H1 (cell line): ENCODE data around the gene APBB1. TPM values are rescaled to one million over a fixed set of nuclear protein-coding genes. Genes with fewer than 3 reads are reported as not detected.

Experiments
- CTCF ChIA-PET: fragments of 300-600 bp; sonication (Branson Sonifier 250); formaldehyde crosslinking; loops from one replicate; lab custom pipeline; 2021; ENCODE audit not compliant: partially characterized antibody; lab: Charles Lee
- POLR2A ChIA-PET: fragments of 300-600 bp; sonication (Branson Sonifier 250); formaldehyde crosslinking; loops from one replicate; lab custom pipeline; 2021; ENCODE audit warnings: inconsistent platforms; ENCODE audit not compliant: partially characterized antibody; lab: Charles Lee
- DNase-seq, 2 experiments: peaks; one replicate each; pipeline versions ENCODE4 v3.0.0 to v3.0.0-alpha.2; 2010 to 2022; ENCODE audit warnings: low spot score in 2 of 2, low read depth in 1 of 2, mixed read lengths in 1 of 2
- FAIRE-seq: peaks from 2 replicates; lab custom pipeline; 2011; peaks lifted over from hg19 to GRCh38; lab: Jason Lieb, UNC
- H2AFZ ChIP-seq: 2 replicates; pipeline ENCODE4 v1.8.1; 2012; ENCODE audit warnings: low read length, inconsistent platforms
- H2AK5ac ChIP-seq: 2 replicates; pipeline ENCODE4 v1.6.1; 2013; ENCODE audit warnings: low read depth, low read length
- H2BK120ac ChIP-seq: replicated peaks from 2 replicates; pipeline ENCODE3; 2013; ENCODE audit warnings: low read depth, low read length, inconsistent platforms
- H2BK12ac ChIP-seq: 2 replicates; pipeline ENCODE4 v1.6.1; 2013; ENCODE audit warnings: low read depth, low read length
- H2BK15ac ChIP-seq: 2 replicates; pipeline ENCODE4 v1.6.1; 2013; ENCODE audit warnings: low read length
- H2BK20ac ChIP-seq: 2 replicates; pipeline ENCODE4 v1.6.1; 2013; ENCODE audit warnings: low read length
- H2BK5ac ChIP-seq: 2 replicates; pipeline ENCODE4 v1.6.1; 2013; ENCODE audit warnings: low read depth, low read length
- H3K14ac ChIP-seq: 2 replicates; pipeline ENCODE4 v1.6.1; 2013; ENCODE audit warnings: inconsistent platforms; ENCODE audit not compliant: insufficient read length
- H3K18ac ChIP-seq: 2 replicates; pipeline ENCODE4 v1.6.1; 2013; ENCODE audit warnings: low read length; ENCODE audit errors: extremely low read depth
- H3K23ac ChIP-seq: 2 replicates; pipeline ENCODE4 v1.6.1; 2013; ENCODE audit warnings: inconsistent platforms; ENCODE audit not compliant: insufficient read length
- H3K23me2 ChIP-seq: 2 replicates; pipeline ENCODE4 v1.6.1; 2013; ENCODE audit warnings: low read depth, low read length
- H3K27ac ChIP-seq: 2 replicates; pipeline ENCODE4 v1.6.1; 2011; ENCODE audit warnings: low read depth, low read length, inconsistent platforms
- H3K27me3 ChIP-seq, 4 experiments: replicated peaks in 1 of 4; 1 replicate in 1 of 4; 2 replicates in 3 of 4; pipeline versions ENCODE4 v1.6.1 to v1.8.1; 2011 to 2013; ENCODE audit warnings: low read length in 3 of 4, mild to moderate bottlenecking in 3 of 4, inconsistent platforms in 2 of 4, mixed read lengths in 2 of 4, moderate library complexity in 1 of 4; ENCODE audit not compliant: control insufficient read depth in 3 of 4, insufficient read depth in 3 of 4; ENCODE audit errors: extremely low read depth in 1 of 4
- H3K36me3 ChIP-seq, 4 experiments: 2 replicates each; pipeline versions ENCODE4 v1.6.1 to v1.8.1; 2011 to 2013; ENCODE audit warnings: mild to moderate bottlenecking in 4 of 4, low read length in 3 of 4, moderate library complexity in 2 of 4, control low read depth in 1 of 4, inconsistent platforms in 1 of 4; ENCODE audit not compliant: insufficient read depth in 4 of 4, control insufficient read depth in 2 of 4
- H3K4ac ChIP-seq: replicated peaks from 2 replicates; pipeline ENCODE3; 2013; ENCODE audit warnings: low read length, low read depth, mixed read lengths, inconsistent platforms; ENCODE audit not compliant: insufficient read length
- H3K4me1 ChIP-seq, 4 experiments: replicated peaks in 1 of 4; 1 replicate in 1 of 4; 2 replicates in 3 of 4; pipeline versions ENCODE4 v1.6.1 to v1.8.1; 2011 to 2013; ENCODE audit warnings: low read length in 3 of 4, inconsistent platforms in 2 of 4, mixed read lengths in 1 of 4; ENCODE audit not compliant: insufficient read depth in 4 of 4, control insufficient read depth in 3 of 4
- H3K4me2 ChIP-seq, 2 experiments: 2 replicates each; pipeline versions ENCODE4 v1.6.1 to v1.8.1; 2011 to 2013; ENCODE audit warnings: low read depth in 2 of 2, low read length in 2 of 2, control low read depth in 1 of 2, inconsistent platforms in 1 of 2, mild to moderate bottlenecking in 1 of 2; ENCODE audit not compliant: insufficient read depth in 1 of 2
- H3K4me3 ChIP-seq, 4 experiments: fragments of 200-600, 300-600 bp in 1 of 4; sonication (generic), shearing (Covaris generic), sonication (Bioruptor Twin) in 1 of 4; 2 replicates each; pipeline versions ENCODE4 v1.5.1 to v1.8.1; 2011 to 2016; ENCODE audit warnings: low read length in 4 of 4, low read depth in 3 of 4, control low read depth in 2 of 4, inconsistent platforms in 2 of 4, mild to moderate bottlenecking in 2 of 4, mixed read lengths in 1 of 4, moderate library complexity in 1 of 4; ENCODE audit not compliant: insufficient read depth in 2 of 4; ENCODE audit errors: extremely low read depth in 1 of 4
- H3K56ac ChIP-seq: replicated peaks from 2 replicates; pipeline ENCODE3; 2013; ENCODE audit warnings: low read depth, mild to moderate bottlenecking, mixed read lengths, low read length, inconsistent platforms; ENCODE audit not compliant: insufficient read length
- H3K79me1 ChIP-seq: 2 replicates; pipeline ENCODE4 v1.6.1; 2013; ENCODE audit warnings: low read depth, low read length, control low read depth
- H3K79me2 ChIP-seq, 2 experiments: 2 replicates each; pipeline versions ENCODE4 v1.6.1 to v1.8.1; 2012 to 2013; ENCODE audit warnings: low read length in 2 of 2, mild to moderate bottlenecking in 2 of 2, inconsistent platforms in 1 of 2; ENCODE audit not compliant: insufficient read depth in 2 of 2, control insufficient read depth in 1 of 2
- H3K9ac ChIP-seq, 4 experiments: replicated peaks in 1 of 4; 1 replicate in 1 of 4; 2 replicates in 3 of 4; pipeline versions ENCODE4 v1.6.1 to v1.8.1; 2011 to 2013; ENCODE audit warnings: low read depth in 3 of 4, low read length in 3 of 4, control low read depth in 2 of 4, mild to moderate bottlenecking in 2 of 4, moderate library complexity in 2 of 4, inconsistent platforms in 1 of 4; ENCODE audit errors: extremely low read depth in 1 of 4
- H3K9me3 ChIP-seq, 2 experiments: 2 replicates each; pipeline versions ENCODE4 v1.6.1 to v1.8.1; 2012 to 2013; ENCODE audit warnings: mild to moderate bottlenecking in 2 of 2, moderate library complexity in 2 of 2, control low read depth in 1 of 2, inconsistent platforms in 1 of 2, low read depth in 1 of 2, low read length in 1 of 2, mixed read lengths in 1 of 2; ENCODE audit not compliant: insufficient read depth in 2 of 2
- H4K20me1 ChIP-seq, 2 experiments: replicated peaks in 1 of 2; 2 replicates each; pipeline versions ENCODE3 to v1.8.1; 2011 to 2013; ENCODE audit warnings: inconsistent platforms in 2 of 2, low read length in 2 of 2, mild to moderate bottlenecking in 1 of 2; ENCODE audit not compliant: insufficient read depth in 2 of 2, control insufficient read depth in 1 of 2
- H4K5ac ChIP-seq: 2 replicates; pipeline ENCODE4 v1.6.1; 2013; ENCODE audit warnings: low read length, low read depth, mixed read lengths, inconsistent platforms; ENCODE audit not compliant: insufficient read length
- H4K8ac ChIP-seq: 2 replicates; pipeline ENCODE4 v1.8.0; 2013; ENCODE audit warnings: mild to moderate bottlenecking, moderate library complexity, low read length, inconsistent platforms; ENCODE audit not compliant: insufficient read depth; ENCODE audit errors: extremely low read depth
- H4K91ac ChIP-seq: replicated peaks from 2 replicates; pipeline ENCODE3; 2013; ENCODE audit warnings: low read length, mixed read lengths, inconsistent platforms; ENCODE audit not compliant: insufficient read length
- BACH1 ChIP-seq: IDR thresholded peaks from 2 replicates; pipeline ENCODE4 v1.6.1; 2012; ENCODE audit warnings: low read length, improper control_type of control experiment
- HDAC2 ChIP-seq, 2 experiments: fragments of 300-600 bp in 1 of 2; sonication (generic) in 1 of 2; IDR thresholded peaks; 2 replicates each; pipeline ENCODE4 v1.6.1; 2011 to 2012; ENCODE audit warnings: low read depth in 2 of 2, low read length in 2 of 2, mild to moderate bottlenecking in 2 of 2, moderate library complexity in 2 of 2, borderline replicate concordance in 1 of 2, inconsistent platforms in 1 of 2
- KDM1A ChIP-seq: fragments of 200-600, 300-600 bp; sonication (generic); IDR thresholded peaks from 2 replicates; pipeline ENCODE4 v1.7.1; 2016; ENCODE audit warnings: mild to moderate bottlenecking, low read length, borderline replicate concordance
- KDM4A ChIP-seq: IDR thresholded peaks from one replicate; pipeline ENCODE4 v1.7.1; 2012; ENCODE audit warnings: low read depth, mild to moderate bottlenecking, moderate library complexity, low read length, inconsistent platforms; ENCODE audit not compliant: severe bottlenecking
- SIX5 ChIP-seq: IDR thresholded peaks from 2 replicates; pipeline ENCODE4 v1.6.1; 2011; ENCODE audit warnings: mild to moderate bottlenecking, low read depth, low read length
- SP2 ChIP-seq: IDR thresholded peaks from 2 replicates; pipeline ENCODE4 v1.6.1; 2012; ENCODE audit warnings: mild to moderate bottlenecking, low read length, inconsistent platforms
- SUZ12 ChIP-seq: fragments of 200-600 bp; sonication (generic); IDR thresholded peaks from 2 replicates; pipeline ENCODE4 v1.6.1; 2012; ENCODE audit warnings: mild to moderate bottlenecking, inconsistent platforms, low read length, moderate library complexity, mixed read lengths
- TAF7 ChIP-seq: optimal IDR thresholded peaks from 2 replicates; pipeline ENCODE3; 2011; ENCODE audit warnings: low read depth, mild to moderate bottlenecking, inconsistent platforms, low read length, moderate library complexity, borderline replicate concordance
- TEAD4 ChIP-seq: IDR thresholded peaks from 2 replicates; pipeline ENCODE4 v1.6.1; 2012; ENCODE audit warnings: low read depth, low read length, inconsistent platforms, mixed read lengths
- WGBS, 2 experiments: shearing (Covaris generic) in 1 of 2; methylation state at CpG; one replicate each; pipeline versions ENCODE4 v1.1.6 to v1.1.7; 2013 to 2015; ENCODE audit warnings: low lambda C conversion rate in 2 of 2, mixed read lengths in 2 of 2, inconsistent platforms in 1 of 2, low coverage in 1 of 2, missing lambda C conversion rate in 1 of 2; ENCODE audit not compliant: insufficient replicate concordance in 2 of 2, insufficient coverage in 1 of 2, insufficient read length in 1 of 2; ENCODE audit errors: extremely low coverage in 1 of 2, missing lambda C conversion rate in 1 of 2; 5-methylcytosine and 5-hydroxymethylcytosine counted together
- polyA plus RNA-seq, 7 experiments: library from polyadenylated mRNA; depleted of rRNA in 3 of 7; stranded (reverse) in 5 of 7; unstranded in 2 of 7; fragments of >200 nt in 5 of 7; fragments of 200-250 nt in 2 of 7; gene quantifications; 1 replicate in 5 of 7; 2 replicates in 1 of 7; 4 replicates in 1 of 7; pipeline versions ENCODE4 v1.2.1 to v1.2.3, GENCODE V29; 2011 to 2013; ENCODE audit warnings: missing spikeins in 2 of 7, mixed read lengths in 2 of 7
- total RNA-seq: library from RNA; stranded (reverse); fragmentation: NEBNext Ultra II Directional; extraction: Animal tissue kit (Norgen Biotek cat#: 25700); gene quantifications from 2 replicates; pipeline ENCODE4 v1.2.1, GENCODE V29; 2021

Gene APBB1
- total and polyA plus RNA-seq, 2 of the 8 experiments (the other 6 are each of a cell fraction or from before 2014, with no cell fraction given): 23.9 to 33.1 TPM

- no peak overlapping the region for H2AFZ ChIP-seq
- ChIA-PET CTCF (interaction anchor here (0.7 to 7.8 kb wide), 6 partner anchors 25 to 106 kb away, joined by 3 to 97 read pairs (median 4); no protein-coding TSS in a partner anchor), POLR2A (interaction anchor here (0.5 kb wide), 1 partner anchor 1970 kb away, joined by 4 read pairs; no protein-coding TSS in a partner anchor)
- no peaks in the 10 kb centered on the region for H3K36me3 ChIP-seq
- no peaks in the 10 kb centered on the region for H3K23me2 ChIP-seq
- H3K14ac ChIP-seq: no peak overlapping the region
- H4K20me1 ChIP-seq: no peaks in the 10 kb centered on the region
- H2BK20ac ChIP-seq: no peak overlapping the region
- no peak overlapping the region for H4K8ac ChIP-seq
- H3K9me3 ChIP-seq: no peaks in the 10 kb centered on the region
- H2BK15ac ChIP-seq: no peak overlapping the region
- H4K91ac ChIP-seq: no peak overlapping the region
- no peak overlapping the region for H4K5ac ChIP-seq
- H3K4me3 ChIP-seq: no peak overlapping the region
- FAIRE-seq: no peak
- no peak overlapping the region for H2BK5ac ChIP-seq
- no peak for DNase-seq
- 79% methylated on average over 9 of the region's 9 CpGs; no CpG with 5 or more reads in 1 of the 2 experiments for WGBS, 2 experiments
- no peak overlapping the region for H3K27ac ChIP-seq
- H2BK12ac ChIP-seq: no peak overlapping the region
- no peak overlapping the region for H3K9ac ChIP-seq
- no peak overlapping the region for H3K4ac ChIP-seq
- no peaks in the 10 kb centered on the region for H3K79me2 ChIP-seq
- TF ChIP-seq TAF7 (no peak), BACH1 (no peak), KDM1A (no peak), SP2 (no peak), HDAC2 (IDR thresholded peaks at IDR 0.05; ENCODE audit: borderline replicate concordance in 1 of 2, low read depth in 2 of 2, low read length in 2 of 2) (no peak), SUZ12 (no peak), TEAD4 (no peak), SIX5 (no peak), KDM4A (no peak)
- no peak overlapping the region for H3K23ac ChIP-seq
- H3K56ac ChIP-seq: no peak overlapping the region
- H3K18ac ChIP-seq: no peak overlapping the region
- no peaks in the 10 kb centered on the region for H3K27me3 ChIP-seq
- H3K4me1 ChIP-seq: no peaks in the 10 kb centered on the region
- no peak overlapping the region for H2BK120ac ChIP-seq
- H2AK5ac ChIP-seq: no peak overlapping the region
- H3K79me1 ChIP-seq: no peaks in the 10 kb centered on the region
- no peak overlapping the region for H3K4me2 ChIP-seq
These were observed 61.7 kb downstream of the APBB1 start for GRCh38 chr11:6357222-6357621.
